Spleen (tissue), 7 donors: ENCODE measurements around the gene SLC38A6.

ENCODE experiments used
- CTCF ChIP-seq, 11 experiments: fragments of 200-600 bp in 7 of 11; fragments of 450-650 bp in 4 of 11; sonication (generic) in 4 of 11; IDR thresholded peaks in 8 of 11; conservative IDR thresholded peaks in 3 of 11; 1 replicate in 7 of 11; 2 replicates in 4 of 11; pipeline versions ENCODE4 v1.4.0 to v1.8.0; 2016 to 2021; ENCODE audit warnings: antibody characterized with exemption in 11 of 11, inconsistent platforms in 4 of 11, mild to moderate bottlenecking in 1 of 11
- POLR2A ChIP-seq, 3 donors: fragments of 450-650 bp; IDR thresholded peaks; one replicate each; pipeline ENCODE4 v1.5.1; 2017; ENCODE audit warnings: antibody characterized with exemption in 3 of 3, mild to moderate bottlenecking in 1 of 3
- POLR2AphosphoS5 ChIP-seq, 3 donors: sonication (generic); formaldehyde crosslinking; IDR thresholded peaks; one replicate each; pipeline ENCODE4 v1.5.1; 2017; ENCODE audit warnings: antibody characterized with exemption in 3 of 3
- donor health status: DM: no; HTN: no; CAD: no; lungs with moderate emphysema.
- donor health status: DM: no; HTN: no; CAD: no.
- donor health status: DM: no; HTN: no; CAD: no.

DNA sequence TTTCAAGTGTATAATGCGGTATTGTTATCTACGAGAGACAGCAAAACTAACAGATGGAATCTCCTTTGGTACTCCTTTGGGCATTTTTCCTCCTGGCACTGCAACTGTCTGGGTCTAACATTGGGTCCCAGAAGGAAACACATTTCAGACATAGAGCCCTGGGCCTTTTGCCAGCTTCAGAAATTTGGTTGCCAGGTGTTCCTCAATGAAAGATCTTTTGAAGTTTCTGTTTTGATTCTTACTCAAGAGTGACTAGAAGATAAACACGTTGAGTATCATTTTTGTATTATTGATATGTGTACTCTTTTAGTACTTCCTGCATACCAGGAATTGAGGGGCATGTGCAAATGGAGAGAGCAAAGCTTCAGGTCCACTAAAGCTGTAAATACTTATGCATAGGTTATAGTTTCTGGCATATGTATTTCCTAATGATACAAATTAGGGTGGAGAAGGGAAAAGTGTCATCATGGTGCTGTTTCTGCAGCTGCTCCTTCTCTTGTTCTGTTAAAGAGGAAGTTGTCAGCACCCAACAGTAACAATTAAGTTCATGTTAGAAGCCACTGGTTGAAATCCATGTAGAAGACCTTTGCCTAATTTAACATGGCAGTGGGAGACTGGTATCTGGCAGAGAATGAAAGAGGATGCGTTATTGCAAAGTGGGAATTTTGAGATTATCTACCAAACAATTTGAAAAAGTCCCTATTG, 53.5 kb downstream of the SLC38A6 start:
- TF ChIP-seq CTCF (IDR thresholded peaks at IDR 0.05 in 8 of 11, conservative IDR thresholded peaks at IDR 0.05 in 3 of 11), result no peak
- no peak for TF ChIP-seq POLR2A (IDR thresholded peaks at IDR 0.05)
- TF ChIP-seq POLR2AphosphoS5 (IDR thresholded peaks at IDR 0.05), result no peak
